CD4-positive, alpha-beta T cell (primary cell): Measurements from ENCODE around the gene ZNF568. TPM values are rescaled to one million over a fixed set of nuclear protein-coding genes. Genes with fewer than 3 reads are reported as not detected.

Experiments used
- ATAC-seq: fragments of 200-7000 bp; cut with Tn5 transposase; one replicate; pipeline ENCODE4 v1.10.0; 2022; ENCODE audit warnings: mild to moderate bottlenecking; ENCODE audit not compliant: poor library complexity
- CTCF ChIA-PET: fragments of 350-600 bp; sonication (Branson Sonifier 250); formaldehyde crosslinking; loops from one replicate; lab custom pipeline; 2021; ENCODE audit warnings: antibody characterized with exemption, inconsistent platforms; lab: Charles Lee
- POLR2A ChIA-PET: fragments of 350-600 bp; sonication (Branson Sonifier 250); formaldehyde crosslinking; loops from one replicate; lab custom pipeline; 2021; ENCODE audit warnings: antibody characterized with exemption, inconsistent platforms; lab: Charles Lee
- DNase-seq, 14 experiments: peaks; one replicate each; pipeline ENCODE4 v3.0.0-alpha.2; 2013 to 2020; ENCODE audit warnings: mixed read lengths in 2 of 14
- H3K27ac ChIP-seq, 2 donors: one replicate each; pipeline versions ENCODE4 v1.5.1 to v1.7.0; 2013; ENCODE audit warnings: low read length in 2 of 2, low read depth in 1 of 2, mild to moderate bottlenecking in 1 of 2
- H3K27me3 ChIP-seq, 2 experiments: 1 replicate in 1 of 2; 2 replicates in 1 of 2; pipeline versions ENCODE4 v1.6.1 to v1.7.0; 2013; ENCODE audit warnings: low read length in 2 of 2, control low read depth in 1 of 2, mild to moderate bottlenecking in 1 of 2, moderate library complexity in 1 of 2; ENCODE audit not compliant: insufficient read depth in 2 of 2, control insufficient read depth in 1 of 2
- H3K36me3 ChIP-seq: one replicate; pipeline ENCODE4 v1.6.1; 2013; ENCODE audit warnings: low read length, control low read depth; ENCODE audit not compliant: insufficient read depth
- H3K4me1 ChIP-seq: one replicate; pipeline ENCODE4 v1.6.1; 2013; ENCODE audit warnings: low read length, control low read depth; ENCODE audit not compliant: insufficient read depth
- H3K4me3 ChIP-seq: one replicate; pipeline ENCODE4 v1.5.1; 2013; ENCODE audit warnings: mild to moderate bottlenecking, low read length, moderate library complexity
- H3K9me3 ChIP-seq, 2 experiments: 1 replicate in 1 of 2; 2 replicates in 1 of 2; pipeline versions ENCODE4 v1.6.1 to v1.7.0; 2013; ENCODE audit warnings: low read length in 2 of 2, mild to moderate bottlenecking in 2 of 2, control low read depth in 1 of 2, moderate library complexity in 1 of 2; ENCODE audit not compliant: control insufficient read depth in 1 of 2, insufficient read depth in 1 of 2
- H3K27ac Mint-ChIP-seq: one replicate; pipeline ENCODE4 v1.8.0; 2020; ENCODE audit warnings: mixed read lengths
- H3K27me3 Mint-ChIP-seq: one replicate; pipeline ENCODE4 v1.8.0; 2021; ENCODE audit warnings: mixed read lengths
- H3K36me3 Mint-ChIP-seq: one replicate; pipeline ENCODE4 v1.8.0; 2021; ENCODE audit warnings: low read depth, mixed read lengths
- H3K4me1 Mint-ChIP-seq: one replicate; pipeline ENCODE4 v1.8.0; 2021; ENCODE audit warnings: low read depth, mixed read lengths
- H3K4me3 Mint-ChIP-seq: one replicate; pipeline ENCODE4 v1.8.0; 2020; ENCODE audit warnings: mild to moderate bottlenecking, mixed read lengths
- H3K9me3 Mint-ChIP-seq: one replicate; pipeline ENCODE4 v1.8.0; 2020; ENCODE audit warnings: mixed read lengths
- intact Hi-C, 2 experiments: fragments of 100-400 bp; cut with DNase I in 1 of 2; cut with micrococcal nuclease in 1 of 2; formaldehyde crosslinking; loops; one replicate each; pipeline versions ENCODE4 v1.15.1 to v1.9.0; 2023 to 2025; cut with DNase I, micrococcal nuclease
- total RNA-seq, 174 experiments: library from RNA in 2 of 174; stranded (reverse) in 2 of 174; gene quantifications; one replicate each; pipeline ENCODE4 v1.2.3 and lab custom pipeline; 2021 to 2026
- TF ChIP-seq, protein P1 (sequence below): fragments of 200-600 bp; IDR thresholded peaks from one replicate; pipeline ENCODE4 v1.8.0; 2022; ENCODE audit warnings: antibody characterized with exemption, mild to moderate bottlenecking

ZNF568 gene
- total RNA-seq, 2 experiments from 2014 or later, result 3.0 to 4.2 TPM

GRCh38 chr19:37012093-37012745, 96.1 kb downstream of the ZNF568 start:
- TF ChIP-seq, protein P1, sequence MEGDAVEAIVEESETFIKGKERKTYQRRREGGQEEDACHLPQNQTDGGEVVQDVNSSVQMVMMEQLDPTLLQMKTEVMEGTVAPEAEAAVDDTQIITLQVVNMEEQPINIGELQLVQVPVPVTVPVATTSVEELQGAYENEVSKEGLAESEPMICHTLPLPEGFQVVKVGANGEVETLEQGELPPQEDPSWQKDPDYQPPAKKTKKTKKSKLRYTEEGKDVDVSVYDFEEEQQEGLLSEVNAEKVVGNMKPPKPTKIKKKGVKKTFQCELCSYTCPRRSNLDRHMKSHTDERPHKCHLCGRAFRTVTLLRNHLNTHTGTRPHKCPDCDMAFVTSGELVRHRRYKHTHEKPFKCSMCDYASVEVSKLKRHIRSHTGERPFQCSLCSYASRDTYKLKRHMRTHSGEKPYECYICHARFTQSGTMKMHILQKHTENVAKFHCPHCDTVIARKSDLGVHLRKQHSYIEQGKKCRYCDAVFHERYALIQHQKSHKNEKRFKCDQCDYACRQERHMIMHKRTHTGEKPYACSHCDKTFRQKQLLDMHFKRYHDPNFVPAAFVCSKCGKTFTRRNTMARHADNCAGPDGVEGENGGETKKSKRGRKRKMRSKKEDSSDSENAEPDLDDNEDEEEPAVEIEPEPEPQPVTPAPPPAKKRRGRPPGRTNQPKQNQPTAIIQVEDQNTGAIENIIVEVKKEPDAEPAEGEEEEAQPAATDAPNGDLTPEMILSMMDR, result no peak
- H3K9me3 Mint-ChIP-seq, result peaks cover 4% of the 10 kb centered on the region
- Histone ChIP-seq H3K36me3 (no peaks in the 10 kb centered on the region), H3K4me1 (no peaks in the 10 kb centered on the region), H3K27ac (no peak overlapping the region), H3K27me3 (no peaks in the 10 kb centered on the region), H3K9me3 (peaks cover 65 to 95% of the 10 kb centered on the region in 2 experiments), H3K4me3 (no peak overlapping the region)
- H3K4me3 Mint-ChIP-seq, result no peak overlapping the region
- DNase-seq, result no peak
- intact Hi-C loops, result no loop called here
- H3K27me3 Mint-ChIP-seq, result no peaks in the 10 kb centered on the region
- ChIA-PET CTCF (no interaction called here), POLR2A (no interaction called here)
- H3K27ac Mint-ChIP-seq, result no peak overlapping the region
- peaks cover 23% of the 10 kb centered on the region for H3K36me3 Mint-ChIP-seq
- ATAC-seq, result no peak
- H3K4me1 Mint-ChIP-seq, result no peaks in the 10 kb centered on the region

DNA sequence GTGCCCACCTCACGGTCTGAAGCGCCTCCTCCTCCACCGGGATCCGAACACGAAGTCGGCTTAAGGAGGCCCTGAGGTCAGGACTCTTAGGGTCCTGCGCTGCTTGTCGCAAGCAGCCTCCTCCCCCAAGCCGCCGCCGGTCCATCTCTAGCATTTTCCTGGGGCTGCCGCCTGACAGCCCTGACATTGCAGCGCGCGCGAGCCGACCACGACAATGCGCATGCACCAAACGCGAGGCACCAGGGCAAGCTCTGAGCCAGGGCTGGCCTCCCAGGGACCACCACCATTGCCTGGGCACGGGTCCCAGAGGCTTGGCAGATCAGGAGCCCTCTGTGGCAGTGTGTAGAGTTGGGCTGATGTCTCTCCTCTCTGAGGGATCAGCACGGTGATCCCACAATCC, 98.3 kb downstream of the ZNF568 start:
- no peaks in the 10 kb centered on the region for H3K36me3 ChIP-seq
- no peak for ATAC-seq
- no peak overlapping the region for H3K27ac ChIP-seq
- peaks cover 5% of the 10 kb centered on the region for H3K9me3 Mint-ChIP-seq
- no peak overlapping the region for H3K27ac Mint-ChIP-seq
- ChIA-PET POLR2A (no interaction called here), CTCF (no interaction called here)
- no peak for DNase-seq
- H3K27me3 Mint-ChIP-seq, result no peaks in the 10 kb centered on the region
- H3K9me3 ChIP-seq, result peaks cover 71 to 79% of the 10 kb centered on the region in 2 experiments
- intact Hi-C loops, result no loop called here
- H3K27me3 ChIP-seq, result no peaks in the 10 kb centered on the region
- H3K4me3 Mint-ChIP-seq, result no peak overlapping the region
- peaks cover 23% of the 10 kb centered on the region for H3K36me3 Mint-ChIP-seq
- no peak overlapping the region for H3K4me3 ChIP-seq
- TF ChIP-seq, protein P1, result no peak
- no peaks in the 10 kb centered on the region for H3K4me1 Mint-ChIP-seq
- no peaks in the 10 kb centered on the region for H3K4me1 ChIP-seq

DNA sequence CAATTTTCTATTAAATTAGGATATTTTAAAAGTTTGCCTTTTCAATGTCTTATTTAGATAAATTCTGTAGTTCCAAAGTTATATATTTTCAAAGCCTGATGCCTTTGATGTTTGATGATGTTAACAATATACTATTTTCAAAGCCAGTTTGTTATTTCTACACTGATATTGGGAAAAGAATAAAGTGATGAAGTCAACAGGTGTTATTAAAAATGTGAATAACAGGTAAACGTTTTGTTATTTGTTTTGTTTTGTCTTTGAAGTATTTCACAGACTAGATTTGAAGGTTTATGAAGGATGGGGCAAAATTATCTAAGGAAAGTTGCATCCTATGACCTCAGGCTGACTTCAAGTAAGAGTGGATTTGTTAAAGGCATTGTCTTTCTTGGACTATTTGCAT, 129.0 kb downstream of the ZNF568 start:
- Mint-ChIP-seq H3K4me3 (no peak overlapping the region), H3K9me3 (peaks cover 24% of the 10 kb centered on the region), H3K27me3 (no peaks in the 10 kb centered on the region), H3K27ac (no peak overlapping the region), H3K36me3 (peaks cover 19% of the 10 kb centered on the region), H3K4me1 (no peaks in the 10 kb centered on the region)
- Histone ChIP-seq H3K36me3 (no peaks in the 10 kb centered on the region), H3K4me3 (no peak overlapping the region), H3K4me1 (no peaks in the 10 kb centered on the region), H3K9me3 (peaks cover 18 to 19% of the 10 kb centered on the region in 2 experiments), H3K27ac (no peak overlapping the region), H3K27me3 (no peaks in the 10 kb centered on the region)
- TF ChIP-seq, protein P1, result no peak
- intact Hi-C loops, result no loop called here
- POLR2A ChIA-PET, result no interaction called here
- no peak for ATAC-seq
- CTCF ChIA-PET, result no interaction called here
- no peak for DNase-seq

Other genes with a start within 250 kb of the ZNF568 start
- 10 to 100 TPM; 13.3 to 15.9 TPM for gene ZNF461, start 249.5 kb upstream of the ZNF568 start, total RNA-seq
- gene ZNF567, start 228.7 kb upstream of the ZNF568 start, total RNA-seq, result 1 to 10 TPM; 7.3 to 7.6 TPM
- gene ZNF850, start 143.5 kb upstream of the ZNF568 start, total RNA-seq, result 1 to 10 TPM in 1 of 2 experiments, under 1 TPM in 1; 0.77 to 2.1 TPM
- 1 to 10 TPM; 2.9 to 3.5 TPM for gene ZNF790, start 77.9 kb upstream of the ZNF568 start, total RNA-seq
- 1 to 10 TPM; 5.9 to 7.1 TPM for gene ZNF345, start 65.5 kb upstream of the ZNF568 start, total RNA-seq
- gene ZNF829, start within 50 bp of the ZNF568 start, total RNA-seq, result 1 to 10 TPM; 3.8 to 4.4 TPM
- gene ZNF420, start 162.1 kb downstream of the ZNF568 start, total RNA-seq, result 1 to 10 TPM; 3.7 to 4.5 TPM